SK-N-SH (cell line): Measurements from ENCODE around the gene PRKN. TPM values are rescaled to one million over a fixed set of nuclear protein-coding genes. Genes with fewer than 3 reads are reported as not detected.

ENCODE experiments used
- CTCF ChIA-PET: fragments of 300-600, 350-600 bp; formaldehyde crosslinking; extraction: SDS; loops from one replicate; lab custom pipeline; 2021; lab: Yijun Ruan, JAX
- POLR2A ChIA-PET: fragments of 350-600 bp; sonication (Branson Sonifier 250); formaldehyde crosslinking; extraction: SDS; loops from one replicate; lab custom pipeline; 2020; ENCODE audit warnings: antibody characterized with exemption, inconsistent platforms; lab: Yijun Ruan, JAX
- DNase-seq: peaks from one replicate; pipeline ENCODE4 v3.0.0; 2012
- H2AFZ ChIP-seq: fragments of 200-600 bp; sonication (generic); 2 replicates; pipeline ENCODE4 v1.8.1; 2016; ENCODE audit warnings: antibody characterized with exemption, mild to moderate bottlenecking, low read depth
- H3F3A ChIP-seq: fragments of 200-600 bp; sonication (generic); replicated peaks from 2 replicates; pipeline ENCODE3; 2016; ENCODE audit warnings: antibody characterized with exemption, mild to moderate bottlenecking; ENCODE audit not compliant: insufficient read depth
- H3K27ac ChIP-seq, 2 experiments: fragments of 200-500 bp in 1 of 2; fragments of 200-600 bp in 1 of 2; sonication (Bioruptor generic) in 1 of 2; sonication (generic), shearing (Covaris generic) in 1 of 2; 2 replicates each; pipeline versions ENCODE4 v1.5.1 to v1.6.1; 2014 to 2016; ENCODE audit warnings: low read depth in 2 of 2, inconsistent platforms in 1 of 2, low read length in 1 of 2, mild to moderate bottlenecking in 1 of 2, mixed read lengths in 1 of 2
- H3K27me3 ChIP-seq: fragments of 200-600 bp; sonication (generic), shearing (Covaris generic); 2 replicates; pipeline ENCODE4 v1.6.1; 2016; ENCODE audit warnings: mixed run types; ENCODE audit not compliant: insufficient read depth
- H3K36me3 ChIP-seq, 2 experiments: fragments of 200-500 bp in 1 of 2; fragments of 200-600 bp in 1 of 2; sonication (Bioruptor generic) in 1 of 2; sonication (generic) in 1 of 2; replicated peaks in 1 of 2; 2 replicates each; pipeline versions ENCODE3 to v1.5.1; 2014 to 2016; ENCODE audit warnings: low read length in 1 of 2, mild to moderate bottlenecking in 1 of 2; ENCODE audit not compliant: insufficient read depth in 2 of 2, control insufficient read depth in 1 of 2
- H3K4me1 ChIP-seq, 2 experiments: fragments of 200-500 bp in 1 of 2; fragments of 200-600 bp in 1 of 2; sonication (Bioruptor generic) in 1 of 2; sonication (generic), shearing (Covaris generic) in 1 of 2; 2 replicates each; pipeline versions ENCODE4 v1.5.1 to v1.6.1; 2014 to 2016; ENCODE audit warnings: low read depth in 1 of 2, low read length in 1 of 2, mixed run types in 1 of 2; ENCODE audit not compliant: insufficient read depth in 2 of 2, control insufficient read depth in 1 of 2
- H3K4me2 ChIP-seq: fragments of 200-600 bp; sonication (generic), shearing (Covaris generic); 2 replicates; pipeline ENCODE4 v1.6.1; 2017; ENCODE audit warnings: mixed run types
- H3K4me3 ChIP-seq, 2 experiments: fragments of 200-500 bp in 1 of 2; fragments of 200-600 bp in 1 of 2; sonication (Bioruptor generic) in 1 of 2; sonication (generic), shearing (Covaris generic) in 1 of 2; 2 replicates each; pipeline versions ENCODE4 v1.5.1 to v1.8.1; 2014 to 2016; ENCODE audit warnings: low read depth in 2 of 2, inconsistent platforms in 1 of 2, low read length in 1 of 2, mild to moderate bottlenecking in 1 of 2, mixed read lengths in 1 of 2, moderate library complexity in 1 of 2
- H3K79me2 ChIP-seq: fragments of 200-600 bp; sonication (generic); 2 replicates; pipeline ENCODE4 v1.8.1; 2017; ENCODE audit warnings: mild to moderate bottlenecking; ENCODE audit not compliant: insufficient read depth
- H3K9ac ChIP-seq: fragments of 200-600 bp; sonication (generic); 2 replicates; pipeline ENCODE4 v1.6.1; 2017; ENCODE audit warnings: mixed run types
- H3K9me2 ChIP-seq: fragments of 200-600 bp; sonication (generic); 2 replicates; pipeline ENCODE4 v1.6.1; 2017; ENCODE audit warnings: mixed run types
- H3K9me3 ChIP-seq: fragments of 200-600 bp; sonication (generic); 2 replicates; pipeline ENCODE4 v1.6.1; 2017; ENCODE audit warnings: mixed run types, mild to moderate bottlenecking, moderate library complexity
- H4K20me1 ChIP-seq: fragments of 200-600 bp; sonication (generic); 2 replicates; pipeline ENCODE4 v1.6.1; 2017; ENCODE audit warnings: mild to moderate bottlenecking, mixed run types; ENCODE audit not compliant: insufficient read depth
- CHD2 ChIP-seq: fragments of 150-350 bp; IDR thresholded peaks from 2 replicates; pipeline ENCODE4 v1.6.1; 2018; ENCODE audit warnings: low read length; ENCODE audit not compliant: partially characterized antibody
- ELF1 ChIP-seq: IDR thresholded peaks from 2 replicates; pipeline ENCODE4 v1.4.0; 2012
- FOSL2 ChIP-seq: IDR thresholded peaks from 2 replicates; pipeline ENCODE4 v1.4.0; 2012; ENCODE audit warnings: low read depth, mild to moderate bottlenecking, moderate library complexity, borderline replicate concordance
- FOXJ3 ChIP-seq: sonication (generic); formaldehyde crosslinking; IDR thresholded peaks from 2 replicates; pipeline ENCODE4 v1.5.1; 2020; ENCODE audit warnings: mild to moderate bottlenecking, missing genetic modification reagents
- MXI1 ChIP-seq: IDR thresholded peaks from 2 replicates; pipeline ENCODE4 v1.6.1; 2012; ENCODE audit warnings: mild to moderate bottlenecking, low read depth, low read length, improper control_type of control experiment
- POLR2AphosphoS5 ChIP-seq: IDR thresholded peaks from 2 replicates; pipeline ENCODE4 v1.6.1; 2012; ENCODE audit warnings: low read depth, low read length
- RAD21 ChIP-seq: IDR thresholded peaks from 2 replicates; pipeline ENCODE4 v1.6.1; 2012; ENCODE audit warnings: mild to moderate bottlenecking, low read length
- RCOR1 ChIP-seq: fragments of 150-350 bp; IDR thresholded peaks from 2 replicates; pipeline ENCODE4 v1.6.1; 2017; ENCODE audit warnings: antibody characterized with exemption, low read length
- RFX5 ChIP-seq: IDR thresholded peaks from 2 replicates; pipeline ENCODE4 v1.6.1; 2012; ENCODE audit warnings: mild to moderate bottlenecking, improper control_type of control experiment, low read length
- RXRA ChIP-seq: IDR thresholded peaks from 2 replicates; pipeline ENCODE4 v1.4.0; 2012; ENCODE audit warnings: low read depth, mild to moderate bottlenecking, borderline replicate concordance
- SIN3A ChIP-seq: IDR thresholded peaks from 2 replicates; pipeline ENCODE4 v1.6.1; 2012; ENCODE audit warnings: low read depth, mild to moderate bottlenecking, low read length, moderate library complexity, borderline replicate concordance
- SMC3 ChIP-seq: IDR thresholded peaks from 2 replicates; pipeline ENCODE4 v1.6.1; 2012; ENCODE audit warnings: low read depth, low read length, improper control_type of control experiment
- TAF1 ChIP-seq: IDR thresholded peaks from 2 replicates; pipeline ENCODE4 v1.6.1; 2012; ENCODE audit warnings: low read depth, mild to moderate bottlenecking, low read length, moderate library complexity, borderline replicate concordance
- TCF12 ChIP-seq: IDR thresholded peaks from 2 replicates; pipeline ENCODE4 v1.4.0; 2012
- YY1 ChIP-seq: IDR thresholded peaks from 2 replicates; pipeline ENCODE4 v1.4.0; 2012; ENCODE audit warnings: low read depth, mild to moderate bottlenecking
- WGBS: methylation state at CpG from one replicate; pipeline ENCODE4 v1.1.6; 2017; ENCODE audit warnings: low lambda C conversion rate; 5-methylcytosine and 5-hydroxymethylcytosine counted together
- polyA plus RNA-seq, 3 experiments: library from polyadenylated mRNA; depleted of rRNA; stranded (reverse); fragments of >200 nt; gene quantifications; 2 replicates each; pipeline ENCODE4 v1.2.3, GENCODE V29; 2012
- TF ChIP-seq, protein P1 (sequence below): IDR thresholded peaks from 2 replicates; pipeline ENCODE4 v1.4.0; 2012; ENCODE audit warnings: low read depth
- TF ChIP-seq, protein P2 (sequence below): IDR thresholded peaks from 2 replicates; pipeline ENCODE4 v1.6.1; 2012; ENCODE audit warnings: mild to moderate bottlenecking, low read depth, low read length, moderate library complexity
- TF ChIP-seq, protein P3 (sequence below): IDR thresholded peaks from 2 replicates; pipeline ENCODE4 v1.4.0; 2012; ENCODE audit warnings: low read depth, borderline replicate concordance

PRKN gene
- polyA plus RNA-seq, 1 of the 3 experiments (the other 2 are of a cell fraction) = 0.76 TPM

DNA sequence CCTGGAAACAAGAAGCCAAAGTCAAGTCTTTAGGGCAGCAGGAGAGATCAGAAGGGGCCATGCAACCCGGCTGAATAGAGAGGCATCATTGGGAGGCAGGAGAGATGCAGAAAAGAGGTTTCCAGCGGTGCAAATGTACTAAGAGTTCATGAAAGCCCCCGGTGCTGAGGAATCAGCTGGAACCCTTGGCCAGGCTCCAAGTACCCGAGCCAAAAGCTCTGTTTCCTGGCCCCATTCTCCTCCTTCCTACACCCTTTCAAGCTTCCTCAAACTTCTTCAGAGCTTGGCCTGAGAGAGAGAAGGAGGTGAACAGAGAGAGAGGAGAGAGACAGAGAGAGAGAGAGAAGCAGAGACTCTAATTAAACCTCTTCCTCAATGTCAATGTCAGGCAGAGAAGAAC is 433.5 kb downstream of the PRKN start:
- H3K4me2 ChIP-seq = no peak overlapping the region
- H3F3A ChIP-seq = no peaks in the 10 kb centered on the region
- H3K36me3 ChIP-seq = no peaks in the 10 kb centered on the region
- DNase-seq = no peak
- H3K9me3 ChIP-seq = no peaks in the 10 kb centered on the region
- peaks cover 0 to 4% of the 10 kb centered on the region in 2 experiments; a peak in 1 of 4 replicates for H3K4me1 ChIP-seq
- H2AFZ ChIP-seq = no peak overlapping the region
- 23% methylated on average over 4 of the region's 4 CpGs for WGBS
- no peaks in the 10 kb centered on the region for H3K27me3 ChIP-seq
- H3K79me2 ChIP-seq = no peaks in the 10 kb centered on the region
- no peak overlapping the region for H3K9ac ChIP-seq
- ChIA-PET POLR2A (no interaction called here), CTCF (no interaction called here)
- H3K9me2 ChIP-seq = no peaks in the 10 kb centered on the region
- no peak overlapping the region for H3K4me3 ChIP-seq
- TF ChIP-seq FOSL2 = no peak
- no peak for TF ChIP-seq TAF1
- TF ChIP-seq POLR2AphosphoS5 = no peak
- TF ChIP-seq RAD21 = no peak
- TF ChIP-seq, protein P1, sequence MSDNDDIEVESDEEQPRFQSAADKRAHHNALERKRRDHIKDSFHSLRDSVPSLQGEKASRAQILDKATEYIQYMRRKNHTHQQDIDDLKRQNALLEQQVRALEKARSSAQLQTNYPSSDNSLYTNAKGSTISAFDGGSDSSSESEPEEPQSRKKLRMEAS = no peak
- no peak for TF ChIP-seq CHD2
- no peak for TF ChIP-seq SMC3
- TF ChIP-seq SIN3A = no peak
- no peak for TF ChIP-seq RXRA
- TF ChIP-seq, protein P2, sequence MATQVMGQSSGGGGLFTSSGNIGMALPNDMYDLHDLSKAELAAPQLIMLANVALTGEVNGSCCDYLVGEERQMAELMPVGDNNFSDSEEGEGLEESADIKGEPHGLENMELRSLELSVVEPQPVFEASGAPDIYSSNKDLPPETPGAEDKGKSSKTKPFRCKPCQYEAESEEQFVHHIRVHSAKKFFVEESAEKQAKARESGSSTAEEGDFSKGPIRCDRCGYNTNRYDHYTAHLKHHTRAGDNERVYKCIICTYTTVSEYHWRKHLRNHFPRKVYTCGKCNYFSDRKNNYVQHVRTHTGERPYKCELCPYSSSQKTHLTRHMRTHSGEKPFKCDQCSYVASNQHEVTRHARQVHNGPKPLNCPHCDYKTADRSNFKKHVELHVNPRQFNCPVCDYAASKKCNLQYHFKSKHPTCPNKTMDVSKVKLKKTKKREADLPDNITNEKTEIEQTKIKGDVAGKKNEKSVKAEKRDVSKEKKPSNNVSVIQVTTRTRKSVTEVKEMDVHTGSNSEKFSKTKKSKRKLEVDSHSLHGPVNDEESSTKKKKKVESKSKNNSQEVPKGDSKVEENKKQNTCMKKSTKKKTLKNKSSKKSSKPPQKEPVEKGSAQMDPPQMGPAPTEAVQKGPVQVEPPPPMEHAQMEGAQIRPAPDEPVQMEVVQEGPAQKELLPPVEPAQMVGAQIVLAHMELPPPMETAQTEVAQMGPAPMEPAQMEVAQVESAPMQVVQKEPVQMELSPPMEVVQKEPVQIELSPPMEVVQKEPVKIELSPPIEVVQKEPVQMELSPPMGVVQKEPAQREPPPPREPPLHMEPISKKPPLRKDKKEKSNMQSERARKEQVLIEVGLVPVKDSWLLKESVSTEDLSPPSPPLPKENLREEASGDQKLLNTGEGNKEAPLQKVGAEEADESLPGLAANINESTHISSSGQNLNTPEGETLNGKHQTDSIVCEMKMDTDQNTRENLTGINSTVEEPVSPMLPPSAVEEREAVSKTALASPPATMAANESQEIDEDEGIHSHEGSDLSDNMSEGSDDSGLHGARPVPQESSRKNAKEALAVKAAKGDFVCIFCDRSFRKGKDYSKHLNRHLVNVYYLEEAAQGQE = no peak
- TF ChIP-seq ELF1 = no peak
- no peak for TF ChIP-seq RFX5
- no peak for TF ChIP-seq YY1
- no peak for TF ChIP-seq MXI1
- no peaks in the 10 kb centered on the region for H4K20me1 ChIP-seq
- H3K27ac ChIP-seq = no peak overlapping the region

DNA sequence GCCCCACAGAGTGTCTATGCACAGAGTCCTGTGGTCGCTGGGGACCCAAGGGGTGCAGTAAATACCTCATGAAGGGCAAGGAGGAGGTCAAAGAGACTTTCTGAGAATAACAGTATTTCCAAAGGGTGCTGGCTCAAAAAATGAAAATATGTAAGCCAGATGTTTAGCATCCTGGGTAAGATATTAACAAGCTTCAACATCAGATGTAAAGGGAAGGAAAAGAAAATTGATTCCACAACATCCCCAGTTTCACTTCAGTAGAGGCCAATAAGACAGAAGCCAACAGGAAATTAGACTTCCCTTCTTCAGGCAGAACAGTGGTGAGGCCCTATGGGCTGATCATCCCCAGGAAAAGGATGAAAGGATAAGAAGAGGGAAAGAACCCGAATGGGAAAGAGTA is 434.7 kb downstream of the PRKN start:
- no peaks in the 10 kb centered on the region for H3K27me3 ChIP-seq
- TF ChIP-seq FOXJ3 (no peak), TCF12 (no peak), RCOR1 (no peak), YY1 (no peak), FOSL2 (no peak), TAF1 (no peak), SIN3A (no peak), RAD21 (no peak), POLR2AphosphoS5 (no peak), RXRA (no peak)
- TF ChIP-seq, protein P3, sequence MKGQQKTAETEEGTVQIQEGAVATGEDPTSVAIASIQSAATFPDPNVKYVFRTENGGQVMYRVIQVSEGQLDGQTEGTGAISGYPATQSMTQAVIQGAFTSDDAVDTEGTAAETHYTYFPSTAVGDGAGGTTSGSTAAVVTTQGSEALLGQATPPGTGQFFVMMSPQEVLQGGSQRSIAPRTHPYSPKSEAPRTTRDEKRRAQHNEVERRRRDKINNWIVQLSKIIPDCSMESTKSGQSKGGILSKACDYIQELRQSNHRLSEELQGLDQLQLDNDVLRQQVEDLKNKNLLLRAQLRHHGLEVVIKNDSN = no peak
- TF ChIP-seq, protein P2 = no peak
- TF ChIP-seq, all 33 proteins: peak for 0
- Histone ChIP-seq H3K9ac (no peak overlapping the region), H3K27ac (no peak overlapping the region), H3K4me3 (no peak overlapping the region), H3K4me2 (no peak overlapping the region), H3K4me1 (peaks cover 0 to 4% of the 10 kb centered on the region in 2 experiments; a peak in 1 of 4 replicates), H3K9me2 (no peaks in the 10 kb centered on the region), H3F3A (no peaks in the 10 kb centered on the region), H3K79me2 (no peaks in the 10 kb centered on the region), H4K20me1 (no peaks in the 10 kb centered on the region), H2AFZ (no peak overlapping the region), H3K9me3 (no peaks in the 10 kb centered on the region), H3K36me3 (no peaks in the 10 kb centered on the region)
- ChIA-PET POLR2A (no interaction called here), CTCF (no interaction called here)
- DNase-seq = no peak
- WGBS = 25% methylated on average over 2 of the region's 2 CpGs
